Measurements from ENCODE around the gene SART3. TPM values are rescaled to one million over a fixed set of nuclear protein-coding genes. Genes with fewer than 3 reads are reported as not detected.

Gene SART3
- total and polyA plus RNA-seq, 2 of the 8 experiments (the other 6 are each of a cell fraction or from before 2014, with no cell fraction given) = 16.0 to 103 TPM

DNA sequence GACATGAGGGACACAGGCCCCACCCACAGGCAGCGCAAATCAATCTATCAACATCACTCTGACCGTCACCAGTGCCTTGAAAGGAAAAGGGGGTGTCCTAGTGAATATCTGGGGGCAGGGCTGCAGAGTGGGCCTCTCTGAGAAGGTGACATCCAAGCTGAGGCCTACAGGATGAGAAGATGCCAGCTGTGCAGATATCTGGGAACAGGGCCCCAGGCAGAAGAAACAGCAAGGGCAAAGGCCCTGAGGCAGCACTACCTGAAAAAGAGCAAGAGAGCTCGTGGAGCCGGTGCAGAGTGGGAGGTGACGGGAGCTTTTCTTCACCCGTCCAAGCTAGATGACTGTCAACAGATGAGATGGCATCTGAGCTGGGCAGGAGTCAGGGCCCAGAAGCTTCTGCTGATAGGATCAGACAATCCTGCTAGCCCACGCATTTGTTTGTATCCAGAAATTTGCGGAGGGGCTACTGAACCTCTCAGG, 49.4 kb upstream of the SART3 start:
- no peak overlapping the region for H4K91ac ChIP-seq (replicated peaks; ENCODE audit: insufficient read length, low read length)
- H3K4me1 ChIP-seq (replicated peaks in 1 of 4; ENCODE audit: control insufficient read depth in 3 of 4, insufficient read depth in 4 of 4, low read length in 3 of 4) = peaks cover 0 to 14% (median 1%) of the 10 kb centered on the region in 4 experiments; a peak in 4 of 7 replicates
- CTCF ChIA-PET (ENCODE audit: partially characterized antibody) = interaction anchor here (0.6 to 22.5 kb wide), 10 partner anchors 8 to 193 kb away, joined by 3 to 523 read pairs (median 5); partner anchors contain the start of genes ISCU, SART3 and TMEM119
- H3K4me3 ChIP-seq (ENCODE audit: extremely low read depth in 1 of 4, insufficient read depth in 2 of 4, low read depth in 3 of 4, low read length in 4 of 4) = no peak overlapping the region
- no peak for TF ChIP-seq FOSL1 (IDR thresholded peaks at IDR 0.05; ENCODE audit: insufficient read depth, low read depth, low read length)
- 0 out of 2 replicates have a peak, but pooled peaks have one; percentile 32 for TF ChIP-seq KDM1A (IDR thresholded peaks at IDR 0.05; ENCODE audit: borderline replicate concordance, low read length)
- no peak overlapping the region for H4K5ac ChIP-seq (ENCODE audit: insufficient read length, low read depth, low read length)
- no peak overlapping the region for H3K27ac ChIP-seq (ENCODE audit: low read depth, low read length)
- FAIRE-seq (no peak), DNase-seq (ENCODE audit: low read depth in 1 of 2, low spot score in 2 of 2) (no peak)
- no peak overlapping the region for H2AFZ ChIP-seq (ENCODE audit: low read length)
- POLR2A ChIA-PET (ENCODE audit: partially characterized antibody) = interaction anchor here (1.1 to 2.0 kb wide), 4 partner anchors 10 to 81 kb away, joined by 3 to 6 read pairs (median 4); partner anchors contain the start of gene SART3
- H2AK5ac ChIP-seq (ENCODE audit: low read depth, low read length) = no peak overlapping the region
- no peak overlapping the region for H3K4me2 ChIP-seq (ENCODE audit: insufficient read depth in 1 of 2, low read depth in 2 of 2, low read length in 2 of 2)
- no peaks in the 10 kb centered on the region for H4K20me1 ChIP-seq (replicated peaks in 1 of 2; ENCODE audit: control insufficient read depth in 1 of 2, insufficient read depth in 2 of 2, low read length in 2 of 2)
- no peak overlapping the region for H3K18ac ChIP-seq (ENCODE audit: extremely low read depth, low read length)
- H3K9ac ChIP-seq (replicated peaks in 1 of 4; ENCODE audit: extremely low read depth in 1 of 4, low read depth in 3 of 4, low read length in 3 of 4) = no peak overlapping the region
- H2BK20ac ChIP-seq (ENCODE audit: low read length) = no peak overlapping the region
- no peaks in the 10 kb centered on the region for H3K79me2 ChIP-seq (ENCODE audit: control insufficient read depth in 1 of 2, insufficient read depth in 2 of 2, low read length in 2 of 2)
- H2BK120ac ChIP-seq (replicated peaks; ENCODE audit: low read depth, low read length) = no peak overlapping the region
- 91% methylated on average over 8 of the region's 8 CpGs; no CpG with 5 or more reads in 1 of the 2 experiments for WGBS, 2 experiments (ENCODE audit: extremely low coverage in 1 of 2, insufficient coverage in 1 of 2, insufficient read length in 1 of 2, insufficient replicate concordance in 2 of 2, low coverage in 1 of 2, low lambda C conversion rate in 2 of 2, missing lambda C conversion rate in 1 of 2)
- no peak overlapping the region for H2BK15ac ChIP-seq (ENCODE audit: low read length)
- H3K14ac ChIP-seq (ENCODE audit: insufficient read length) = no peak overlapping the region
- no peaks in the 10 kb centered on the region for H3K36me3 ChIP-seq (ENCODE audit: control insufficient read depth in 2 of 4, insufficient read depth in 4 of 4, low read length in 3 of 4)
- H4K8ac ChIP-seq (ENCODE audit: extremely low read depth, insufficient read depth, low read length) = no peak overlapping the region
- peaks cover 9% of the 10 kb centered on the region; the same call in 1 of the 2 replicates for H3K23me2 ChIP-seq (ENCODE audit: low read depth, low read length)
- no peak overlapping the region for H3K56ac ChIP-seq (replicated peaks; ENCODE audit: insufficient read length, low read depth, low read length)
- no peak overlapping the region for H3K4ac ChIP-seq (replicated peaks; ENCODE audit: insufficient read length, low read depth, low read length)
- H2BK12ac ChIP-seq (ENCODE audit: low read depth, low read length) = 0 out of 2 replicates have a peak overlapping the region, but pooled peaks have one; percentile 44
- H3K23ac ChIP-seq (ENCODE audit: insufficient read length) = no peak overlapping the region
- no peaks in the 10 kb centered on the region for H3K79me1 ChIP-seq (ENCODE audit: low read depth, low read length)
- no peaks in the 10 kb centered on the region for H3K9me3 ChIP-seq (ENCODE audit: insufficient read depth in 2 of 2, low read depth in 1 of 2, low read length in 1 of 2)
- no peak overlapping the region for H2BK5ac ChIP-seq (ENCODE audit: low read depth, low read length)
- no peaks in the 10 kb centered on the region for H3K27me3 ChIP-seq (replicated peaks in 1 of 4; ENCODE audit: control insufficient read depth in 3 of 4, extremely low read depth in 1 of 4, insufficient read depth in 3 of 4, low read length in 3 of 4)

All from H1 (cell line).